GM12878 (cell line): ENCODE results near the gene KIF2C. TPM values are rescaled to one million over a fixed set of nuclear protein-coding genes. Genes with fewer than 3 reads are reported as not detected.

Experiments
- ATF7 ChIP-seq: fragments of 450-650 bp; IDR thresholded peaks from 2 replicates; pipeline ENCODE4 v1.6.1; 2016; ENCODE audit warnings: low read depth, mild to moderate bottlenecking
- BRCA1 ChIP-seq: IDR thresholded peaks from 2 replicates; pipeline ENCODE4 v1.6.1; 2011; ENCODE audit warnings: low read depth, low read length, improper control_type of control experiment
- EP300 ChIP-seq, 2 experiments: fragments of 150-350 bp in 1 of 2; IDR thresholded peaks; 2 replicates each; pipeline ENCODE4 v1.6.1; 2011 to 2012; ENCODE audit warnings: low read depth in 2 of 2, low read length in 2 of 2, borderline replicate concordance in 1 of 2, improper control_type of control experiment in 1 of 2, inconsistent platforms in 1 of 2; ENCODE audit not compliant: control insufficient read depth in 1 of 2
- ETV6 ChIP-seq, 2 experiments: fragments of 450-650 bp in 1 of 2; IDR thresholded peaks in 1 of 2; conservative IDR thresholded peaks in 1 of 2; 2 replicates each; pipeline ENCODE4 v1.6.1; 2014; ENCODE audit warnings: antibody characterized with exemption in 1 of 2, borderline replicate concordance in 1 of 2, low read depth in 1 of 2, mild to moderate bottlenecking in 1 of 2, moderate library complexity in 1 of 2
- HDGF ChIP-seq: fragments of 450-650 bp; IDR thresholded peaks from 2 replicates; pipeline ENCODE4 v1.6.1; 2016; ENCODE audit warnings: antibody characterized with exemption
- IKZF2 ChIP-seq, 2 experiments: fragments of 450-650 bp; IDR thresholded peaks; 2 replicates each; pipeline ENCODE4 v1.6.1; 2017; ENCODE audit warnings: mild to moderate bottlenecking in 2 of 2, moderate library complexity in 2 of 2
- MEF2A ChIP-seq: IDR thresholded peaks from 2 replicates; pipeline ENCODE4 v1.6.1; 2011; ENCODE audit warnings: low read depth, mild to moderate bottlenecking, low read length, moderate library complexity; ENCODE audit not compliant: insufficient read depth
- MTA3 ChIP-seq: IDR thresholded peaks from 2 replicates; pipeline ENCODE4 v1.6.1; 2012; ENCODE audit warnings: low read length, inconsistent platforms, borderline replicate concordance
- MYC ChIP-seq: IDR thresholded peaks from 2 replicates; pipeline ENCODE4 v1.6.1; 2011; ENCODE audit warnings: mild to moderate bottlenecking, low read length, moderate library complexity, inconsistent platforms; ENCODE audit not compliant: insufficient read depth, insufficient replicate concordance, insufficient read length, severe bottlenecking
- NBN ChIP-seq: fragments of 450-650 bp; IDR thresholded peaks from 2 replicates; pipeline ENCODE4 v1.6.1; 2016
- NR2C1 ChIP-seq: fragments of 450-650 bp; IDR thresholded peaks from 2 replicates; pipeline ENCODE4 v1.6.1; 2017; ENCODE audit warnings: antibody characterized with exemption, mild to moderate bottlenecking, moderate library complexity
- NR2C2 ChIP-seq: IDR thresholded peaks from 2 replicates; pipeline ENCODE4 v1.6.1; 2011; ENCODE audit warnings: borderline replicate concordance, low read depth; ENCODE audit not compliant: control insufficient read depth, insufficient read length
- NR2F1 ChIP-seq: fragments of 450-650 bp; conservative IDR thresholded peaks from 2 replicates; pipeline ENCODE4 v1.6.1; 2017; ENCODE audit warnings: mild to moderate bottlenecking
- RAD21 ChIP-seq: IDR thresholded peaks from 2 replicates; pipeline ENCODE4 v1.6.1; 2011; ENCODE audit warnings: mild to moderate bottlenecking, low read depth, low read length, moderate library complexity; ENCODE audit not compliant: insufficient read depth
- SIN3A ChIP-seq: IDR thresholded peaks from 2 replicates; pipeline ENCODE4 v1.6.1; 2012; ENCODE audit warnings: low read depth, low read length, improper control_type of control experiment
- ZNF384 ChIP-seq: IDR thresholded peaks from 2 replicates; pipeline ENCODE4 v1.6.1; 2012; ENCODE audit warnings: low read depth, mild to moderate bottlenecking, low read length, improper control_type of control experiment, borderline replicate concordance
- ZSCAN29 ChIP-seq: fragments of 450-650 bp; IDR thresholded peaks from 2 replicates; pipeline ENCODE4 v1.6.1; 2017; ENCODE audit warnings: mild to moderate bottlenecking, moderate library complexity
- polyA plus RNA-seq, 11 experiments: library from polyadenylated mRNA; depleted of rRNA in 4 of 11; unstranded in 6 of 11; stranded (reverse) in 5 of 11; fragments of >200 nt; fragmentation: Nextera tagmentation in 4 of 11; fragmentation: Illumina TruSeq in 1 of 11; extraction: Ambion mirVana in 4 of 11; extraction: Trizol in 1 of 11; gene quantifications; 1 replicate in 1 of 11; 2 replicates in 10 of 11; pipeline versions ENCODE4 v1.2.1 to v1.2.3, GENCODE V29; 2011 to 2016; ENCODE audit warnings: inconsistent platforms in 2 of 11, missing spikeins in 2 of 11, low read depth in 1 of 11
- total RNA-seq, 4 experiments: library from RNA; depleted of rRNA in 3 of 4; stranded (reverse); fragments of >200 nt in 3 of 4; fragmentation: Illumina TruSeq in 1 of 4; extraction: Trizol in 1 of 4; gene quantifications; 2 replicates each; pipeline versions ENCODE4 v1.2.1 to v1.2.3, GENCODE V29; 2013 to 2021
- TF ChIP-seq, protein P1 (sequence below): fragments of 450-650 bp; IDR thresholded peaks from 2 replicates; pipeline ENCODE4 v1.6.1; 2018; ENCODE audit warnings: mild to moderate bottlenecking, low read depth, moderate library complexity; ENCODE audit not compliant: partially characterized antibody
- TF ChIP-seq, protein P2 (sequence below): IDR thresholded peaks from 2 replicates; pipeline ENCODE4 v1.6.1; 2011; ENCODE audit warnings: mild to moderate bottlenecking, low read depth, low read length, moderate library complexity; ENCODE audit not compliant: insufficient replicate concordance
- TF ChIP-seq, protein P3 (sequence below): fragments of 450-650 bp; formaldehyde crosslinking; IDR thresholded peaks from 2 replicates; pipeline ENCODE4 v1.5.0; 2022; ENCODE audit warnings: mild to moderate bottlenecking, missing genetic modification characterization

Gene KIF2C
- total and polyA plus RNA-seq, 10 of the 15 experiments (the other 5 are each of a cell fraction or from before 2014, with no cell fraction given), result 42.3 to 104 (median 83.8) TPM

DNA sequence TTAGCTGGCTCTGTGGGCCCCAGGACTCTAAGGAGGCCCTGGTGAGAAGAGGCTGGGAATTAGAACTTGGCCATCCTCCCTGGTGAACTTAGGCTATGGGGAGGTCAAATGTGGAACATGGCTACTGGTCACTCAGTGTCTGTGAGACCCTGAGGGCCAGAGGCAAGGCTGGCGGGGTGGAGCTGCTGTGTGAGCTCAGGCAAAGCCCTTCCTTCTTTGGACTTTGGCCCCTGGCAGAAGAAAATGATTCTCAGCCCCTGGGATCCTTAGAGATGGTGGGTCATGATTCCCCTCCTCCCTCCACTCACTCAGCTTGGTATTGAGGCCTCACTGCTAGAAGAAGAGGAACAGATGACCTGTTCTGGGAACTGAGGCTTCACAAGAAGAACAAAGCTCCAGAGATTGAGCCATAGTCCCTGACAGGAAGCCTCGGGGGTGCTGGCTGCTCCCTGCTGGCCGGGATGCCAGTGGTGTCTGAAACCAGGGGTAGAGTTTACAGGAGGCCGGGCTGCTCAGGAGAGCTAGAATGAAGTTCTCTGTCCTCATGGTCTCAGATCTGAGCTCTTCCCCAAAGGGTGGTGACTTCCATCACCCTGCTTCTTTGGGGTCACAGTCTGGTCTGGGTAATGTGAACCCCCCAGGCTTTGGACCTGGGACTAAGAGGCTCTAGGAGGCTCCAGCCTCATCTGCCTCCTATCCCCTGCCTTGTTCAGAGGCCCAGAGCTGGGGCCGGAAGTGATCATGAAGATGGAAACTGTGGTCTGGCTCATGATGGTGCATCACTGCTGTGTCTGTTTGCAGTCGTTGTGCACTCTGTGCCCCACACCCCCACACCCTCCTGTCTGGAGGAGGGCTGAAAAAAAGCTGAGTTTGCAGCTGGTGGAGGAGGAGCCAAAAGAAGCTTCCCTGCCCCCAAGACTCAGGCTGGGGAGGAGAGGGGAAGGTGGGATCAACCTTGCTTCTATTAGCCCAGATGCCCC lies 69.6 kb downstream of the KIF2C start (continued):
- TF ChIP-seq HDGF (peak; percentile 37; the same call in 1 of the 2 replicates), NR2F1 (no peak), ZNF384 (peak; percentile 41; the same call in 1 of the 2 replicates), SIN3A (no peak), BRCA1 (no peak), MTA3 (no peak), EP300 (IDR thresholded peaks at IDR 0.05; ENCODE audit: borderline replicate concordance in 1 of 2, control insufficient read depth in 1 of 2, low read depth in 2 of 2, low read length in 2 of 2) (peak in 1 of 2 experiments; percentile 65; a peak in 1 of 4 replicates), ZSCAN29 (no peak), IKZF2 (IDR thresholded peaks at IDR 0.05) (peak; percentile 51 to 74), NBN (peak; percentile 66; the same call in 1 of the 2 replicates), MEF2A (0 out of 2 replicates have a peak, but pooled peaks have one; percentile 5), RAD21 (peak; percentile 9; the same call in 1 of the 2 replicates), MYC (no peak), NR2C2 (no peak), ETV6 (conservative IDR thresholded peaks at IDR 0.05 in 1 of 2, IDR thresholded peaks at IDR 0.05 in 1 of 2; ENCODE audit: borderline replicate concordance in 1 of 2, low read depth in 1 of 2) (peak in 1 of 2 experiments; percentile 71; a peak in 1 of 4 replicates), NR2C1 (no peak), ATF7 (peak; percentile 69)
- TF ChIP-seq, protein P1, sequence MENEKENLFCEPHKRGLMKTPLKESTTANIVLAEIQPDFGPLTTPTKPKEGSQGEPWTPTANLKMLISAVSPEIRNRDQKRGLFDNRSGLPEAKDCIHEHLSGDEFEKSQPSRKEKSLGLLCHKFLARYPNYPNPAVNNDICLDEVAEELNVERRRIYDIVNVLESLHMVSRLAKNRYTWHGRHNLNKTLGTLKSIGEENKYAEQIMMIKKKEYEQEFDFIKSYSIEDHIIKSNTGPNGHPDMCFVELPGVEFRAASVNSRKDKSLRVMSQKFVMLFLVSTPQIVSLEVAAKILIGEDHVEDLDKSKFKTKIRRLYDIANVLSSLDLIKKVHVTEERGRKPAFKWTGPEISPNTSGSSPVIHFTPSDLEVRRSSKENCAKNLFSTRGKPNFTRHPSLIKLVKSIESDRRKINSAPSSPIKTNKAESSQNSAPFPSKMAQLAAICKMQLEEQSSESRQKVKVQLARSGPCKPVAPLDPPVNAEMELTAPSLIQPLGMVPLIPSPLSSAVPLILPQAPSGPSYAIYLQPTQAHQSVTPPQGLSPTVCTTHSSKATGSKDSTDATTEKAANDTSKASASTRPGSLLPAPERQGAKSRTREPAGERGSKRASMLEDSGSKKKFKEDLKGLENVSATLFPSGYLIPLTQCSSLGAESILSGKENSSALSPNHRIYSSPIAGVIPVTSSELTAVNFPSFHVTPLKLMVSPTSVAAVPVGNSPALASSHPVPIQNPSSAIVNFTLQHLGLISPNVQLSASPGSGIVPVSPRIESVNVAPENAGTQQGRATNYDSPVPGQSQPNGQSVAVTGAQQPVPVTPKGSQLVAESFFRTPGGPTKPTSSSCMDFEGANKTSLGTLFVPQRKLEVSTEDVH, result no peak
- TF ChIP-seq, protein P2, sequence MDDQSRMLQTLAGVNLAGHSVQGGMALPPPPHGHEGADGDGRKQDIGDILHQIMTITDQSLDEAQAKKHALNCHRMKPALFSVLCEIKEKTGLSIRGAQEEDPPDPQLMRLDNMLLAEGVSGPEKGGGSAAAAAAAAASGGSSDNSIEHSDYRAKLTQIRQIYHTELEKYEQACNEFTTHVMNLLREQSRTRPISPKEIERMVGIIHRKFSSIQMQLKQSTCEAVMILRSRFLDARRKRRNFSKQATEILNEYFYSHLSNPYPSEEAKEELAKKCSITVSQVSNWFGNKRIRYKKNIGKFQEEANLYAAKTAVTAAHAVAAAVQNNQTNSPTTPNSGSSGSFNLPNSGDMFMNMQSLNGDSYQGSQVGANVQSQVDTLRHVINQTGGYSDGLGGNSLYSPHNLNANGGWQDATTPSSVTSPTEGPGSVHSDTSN, result no peak
- TF ChIP-seq, protein P3, sequence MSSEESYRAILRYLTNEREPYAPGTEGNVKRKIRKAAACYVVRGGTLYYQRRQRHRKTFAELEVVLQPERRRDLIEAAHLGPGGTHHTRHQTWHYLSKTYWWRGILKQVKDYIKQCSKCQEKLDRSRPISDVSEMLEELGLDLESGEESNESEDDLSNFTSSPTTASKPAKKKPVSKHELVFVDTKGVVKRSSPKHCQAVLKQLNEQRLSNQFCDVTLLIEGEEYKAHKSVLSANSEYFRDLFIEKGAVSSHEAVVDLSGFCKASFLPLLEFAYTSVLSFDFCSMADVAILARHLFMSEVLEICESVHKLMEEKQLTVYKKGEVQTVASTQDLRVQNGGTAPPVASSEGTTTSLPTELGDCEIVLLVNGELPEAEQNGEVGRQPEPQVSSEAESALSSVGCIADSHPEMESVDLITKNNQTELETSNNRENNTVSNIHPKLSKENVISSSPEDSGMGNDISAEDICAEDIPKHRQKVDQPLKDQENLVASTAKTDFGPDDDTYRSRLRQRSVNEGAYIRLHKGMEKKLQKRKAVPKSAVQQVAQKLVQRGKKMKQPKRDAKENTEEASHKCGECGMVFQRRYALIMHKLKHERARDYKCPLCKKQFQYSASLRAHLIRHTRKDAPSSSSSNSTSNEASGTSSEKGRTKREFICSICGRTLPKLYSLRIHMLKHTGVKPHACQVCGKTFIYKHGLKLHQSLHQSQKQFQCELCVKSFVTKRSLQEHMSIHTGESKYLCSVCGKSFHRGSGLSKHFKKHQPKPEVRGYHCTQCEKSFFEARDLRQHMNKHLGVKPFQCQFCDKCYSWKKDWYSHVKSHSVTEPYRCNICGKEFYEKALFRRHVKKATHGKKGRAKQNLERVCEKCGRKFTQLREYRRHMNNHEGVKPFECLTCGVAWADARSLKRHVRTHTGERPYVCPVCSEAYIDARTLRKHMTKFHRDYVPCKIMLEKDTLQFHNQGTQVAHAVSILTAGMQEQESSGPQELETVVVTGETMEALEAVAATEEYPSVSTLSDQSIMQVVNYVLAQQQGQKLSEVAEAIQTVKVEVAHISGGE (CRISPR knock-in tag), result no peak
- TF ChIP-seq, all 136 proteins: peak for 40
